Loucy (cell line): ENCODE measurements around the gene NSFL1C.

Source experiments
- H2AFZ ChIP-seq: fragments of 200-600 bp; sonication (generic); 2 replicates; pipeline ENCODE4 v1.6.0; 2016; ENCODE audit warnings: antibody characterized with exemption, mild to moderate bottlenecking, low read length, moderate library complexity
- H3F3A ChIP-seq: fragments of 200-600 bp; 2 replicates; pipeline ENCODE4 v1.6.0; 2016; ENCODE audit warnings: antibody characterized with exemption, low read depth, mild to moderate bottlenecking
- H3K27me3 ChIP-seq: fragments of 200-600 bp; sonication (generic); 2 replicates; pipeline ENCODE4 v1.6.1; 2014; ENCODE audit warnings: low read length, mild to moderate bottlenecking; ENCODE audit not compliant: insufficient read depth, poor library complexity, severe bottlenecking
- H3K36me3 ChIP-seq: fragments of 200-600 bp; sonication (generic); 2 replicates; pipeline ENCODE4 v1.6.1; 2016; ENCODE audit warnings: low read length; ENCODE audit not compliant: insufficient read depth
- H3K4me1 ChIP-seq: fragments of 200-600 bp; sonication (generic); 2 replicates; pipeline ENCODE4 v1.5.1; 2014; ENCODE audit warnings: low read length, mild to moderate bottlenecking; ENCODE audit not compliant: insufficient read depth, poor library complexity, severe bottlenecking
- H3K4me2 ChIP-seq: fragments of 200-600 bp; sonication (generic); 2 replicates; pipeline ENCODE4 v1.6.0; 2014; ENCODE audit warnings: antibody characterized with exemption, low read length, low read depth, mild to moderate bottlenecking; ENCODE audit not compliant: poor library complexity, severe bottlenecking
- H3K4me3 ChIP-seq: fragments of 200-600 bp; sonication (generic); 2 replicates; pipeline ENCODE4 v1.5.1; 2014; ENCODE audit warnings: low read length, mild to moderate bottlenecking, mixed read lengths; ENCODE audit not compliant: poor library complexity, severe bottlenecking
- H3K79me2 ChIP-seq: fragments of 200-600 bp; sonication (generic); 2 replicates; pipeline ENCODE4 v1.6.1; 2014; ENCODE audit warnings: low read length; ENCODE audit not compliant: insufficient read depth
- H3K9ac ChIP-seq: fragments of 200-600 bp; sonication (generic); 2 replicates; pipeline ENCODE4 v1.6.0; 2014; ENCODE audit warnings: mild to moderate bottlenecking, low read depth, low read length, moderate library complexity; ENCODE audit not compliant: poor library complexity, severe bottlenecking
- H3K9me2 ChIP-seq: fragments of 200-600 bp; sonication (generic); replicated peaks from 2 replicates; pipeline ENCODE4 v1.6.1; 2016; ENCODE audit warnings: low read depth, low read length, mixed read lengths
- H3K9me3 ChIP-seq: fragments of 200-600 bp; sonication (generic); 2 replicates; pipeline ENCODE4 v1.6.1; 2014; ENCODE audit warnings: mild to moderate bottlenecking, antibody characterized with exemption, low read length, low read depth; ENCODE audit not compliant: insufficient read depth
- H4K20me1 ChIP-seq: fragments of 200-600 bp; sonication (generic); 2 replicates; pipeline ENCODE4 v1.6.0; 2014; ENCODE audit warnings: antibody characterized with exemption, low read length, mild to moderate bottlenecking; ENCODE audit not compliant: insufficient read depth, poor library complexity, severe bottlenecking
- EZH2phosphoT487 ChIP-seq: fragments of 200-600 bp; IDR thresholded peaks from 2 replicates; pipeline ENCODE4 v1.6.1; 2018; ENCODE audit warnings: antibody characterized with exemption, mild to moderate bottlenecking, moderate library complexity, borderline replicate concordance
- TF ChIP-seq, protein P1 (sequence below): fragments of 200-600 bp; sonication (generic); conservative IDR thresholded peaks from 2 replicates; pipeline ENCODE4 v1.5.1; 2014; ENCODE audit warnings: mild to moderate bottlenecking, antibody characterized with exemption, low read length

Gene NSFL1C

DNA sequence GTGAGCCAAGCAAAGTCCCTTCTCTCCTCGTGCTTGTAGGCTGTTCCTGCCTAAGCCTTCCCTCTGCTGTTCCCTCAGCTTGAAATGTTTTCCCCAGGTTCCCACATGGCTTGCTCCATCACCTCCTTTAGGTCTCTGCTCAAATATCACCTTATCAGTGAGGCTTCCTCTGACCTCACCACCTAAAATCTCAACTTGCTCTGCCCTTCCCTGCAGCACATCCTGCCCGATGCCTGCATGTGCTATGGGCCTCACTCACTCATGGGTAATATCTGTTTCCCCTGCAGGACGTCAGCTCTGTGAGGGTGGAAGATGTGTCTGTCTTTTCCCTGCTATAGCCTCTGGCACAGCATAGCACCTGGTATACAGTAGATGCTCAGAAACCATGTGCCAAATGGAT lies 43.9 kb downstream of the NSFL1C start:
- no peaks in the 10 kb centered on the region for H3K36me3 ChIP-seq
- H3K4me2 ChIP-seq = no peak overlapping the region
- H3K9me3 ChIP-seq = no peaks in the 10 kb centered on the region
- no peaks in the 10 kb centered on the region for H3K9me2 ChIP-seq
- no peaks in the 10 kb centered on the region for H3K79me2 ChIP-seq
- no peaks in the 10 kb centered on the region for H3K27me3 ChIP-seq
- no peaks in the 10 kb centered on the region for H3F3A ChIP-seq
- H2AFZ ChIP-seq = no peak overlapping the region
- peaks cover 21% of the 10 kb centered on the region for H3K4me1 ChIP-seq
- no peak for TF ChIP-seq EZH2phosphoT487
- TF ChIP-seq, protein P1, sequence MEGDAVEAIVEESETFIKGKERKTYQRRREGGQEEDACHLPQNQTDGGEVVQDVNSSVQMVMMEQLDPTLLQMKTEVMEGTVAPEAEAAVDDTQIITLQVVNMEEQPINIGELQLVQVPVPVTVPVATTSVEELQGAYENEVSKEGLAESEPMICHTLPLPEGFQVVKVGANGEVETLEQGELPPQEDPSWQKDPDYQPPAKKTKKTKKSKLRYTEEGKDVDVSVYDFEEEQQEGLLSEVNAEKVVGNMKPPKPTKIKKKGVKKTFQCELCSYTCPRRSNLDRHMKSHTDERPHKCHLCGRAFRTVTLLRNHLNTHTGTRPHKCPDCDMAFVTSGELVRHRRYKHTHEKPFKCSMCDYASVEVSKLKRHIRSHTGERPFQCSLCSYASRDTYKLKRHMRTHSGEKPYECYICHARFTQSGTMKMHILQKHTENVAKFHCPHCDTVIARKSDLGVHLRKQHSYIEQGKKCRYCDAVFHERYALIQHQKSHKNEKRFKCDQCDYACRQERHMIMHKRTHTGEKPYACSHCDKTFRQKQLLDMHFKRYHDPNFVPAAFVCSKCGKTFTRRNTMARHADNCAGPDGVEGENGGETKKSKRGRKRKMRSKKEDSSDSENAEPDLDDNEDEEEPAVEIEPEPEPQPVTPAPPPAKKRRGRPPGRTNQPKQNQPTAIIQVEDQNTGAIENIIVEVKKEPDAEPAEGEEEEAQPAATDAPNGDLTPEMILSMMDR = no peak
- H3K9ac ChIP-seq = no peak overlapping the region
- H3K4me3 ChIP-seq = no peak overlapping the region
- H4K20me1 ChIP-seq = no peaks in the 10 kb centered on the region

GRCh38 chr20:1420066-1420465 lies 46.6 kb downstream of the NSFL1C start:
- Histone ChIP-seq H3K79me2 (no peaks in the 10 kb centered on the region), H3K4me1 (peaks cover 5% of the 10 kb centered on the region), H3K9me3 (no peaks in the 10 kb centered on the region), H3K36me3 (no peaks in the 10 kb centered on the region), H4K20me1 (no peaks in the 10 kb centered on the region), H3K4me3 (no peak overlapping the region), H2AFZ (no peak overlapping the region), H3K9ac (no peak overlapping the region), H3K9me2 (no peaks in the 10 kb centered on the region), H3F3A (no peaks in the 10 kb centered on the region), H3K27me3 (no peaks in the 10 kb centered on the region), H3K4me2 (no peak overlapping the region)
- no peak for TF ChIP-seq EZH2phosphoT487
- TF ChIP-seq, protein P1 = no peak

DNA sequence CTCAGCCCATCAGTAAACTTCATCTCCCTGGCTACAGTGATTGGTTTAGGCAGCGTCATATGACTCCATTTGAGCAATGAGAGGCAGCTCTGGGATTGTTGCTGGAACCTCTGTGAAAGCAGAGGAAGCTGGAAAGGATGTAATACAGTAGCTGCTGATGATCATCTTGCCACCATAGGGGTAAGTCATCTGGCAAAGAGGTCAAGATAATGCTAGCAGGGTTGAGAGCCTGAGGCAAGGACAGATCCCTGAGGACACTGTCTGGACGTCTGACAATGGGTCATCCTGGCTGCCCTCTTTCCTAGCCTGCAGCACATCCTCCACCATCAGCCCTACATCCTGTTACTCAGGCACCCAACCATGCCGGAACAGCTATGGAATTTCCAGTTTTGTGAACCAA lies 48.3 kb downstream of the NSFL1C start:
- Histone ChIP-seq H3K4me3 (no peak overlapping the region), H3K79me2 (no peaks in the 10 kb centered on the region), H2AFZ (no peak overlapping the region), H3K36me3 (no peaks in the 10 kb centered on the region), H3K9ac (no peak overlapping the region), H3F3A (no peaks in the 10 kb centered on the region), H3K9me3 (no peaks in the 10 kb centered on the region), H3K4me2 (no peak overlapping the region), H3K9me2 (no peaks in the 10 kb centered on the region), H3K4me1 (no peaks in the 10 kb centered on the region), H3K27me3 (no peaks in the 10 kb centered on the region), H4K20me1 (no peaks in the 10 kb centered on the region)
- TF ChIP-seq EZH2phosphoT487 = no peak
- TF ChIP-seq, protein P1 = no peak
